ENCODE data around the gene MLXIP. TPM values are rescaled to one million over a fixed set of nuclear protein-coding genes. Genes with fewer than 3 reads are reported as not detected.

MLXIP gene
- total and polyA plus RNA-seq, 8 donors = 48.1 to 98.7 (median 77.9) TPM

DNA sequence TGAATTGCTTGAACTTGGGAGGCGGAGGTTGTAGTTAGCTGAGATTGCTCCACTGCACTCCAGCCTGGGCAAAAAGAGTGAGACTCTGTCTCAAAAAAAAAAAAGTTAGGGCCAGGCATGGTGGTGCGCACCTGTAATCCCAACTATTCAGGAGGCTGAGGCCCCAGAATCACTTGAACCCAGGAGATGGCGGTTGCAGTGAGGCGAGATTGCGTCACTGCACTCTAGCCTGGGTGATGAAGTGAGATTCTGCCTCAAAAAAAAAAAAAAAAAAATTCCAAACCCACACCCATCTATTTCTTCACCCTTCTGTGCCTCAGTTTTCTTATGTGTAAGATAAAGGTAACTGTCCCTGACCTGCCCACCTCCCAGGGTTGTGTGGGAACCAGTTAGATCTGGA lies 11.0 kb upstream of the MLXIP start:
- Histone ChIP-seq H3K27ac (no peak overlapping the region), H3K4me3 (no peak overlapping the region), H3K9me3 (no peaks in the 10 kb centered on the region), H3K4me1 (peaks cover 6 to 38% of the 10 kb centered on the region in 2 donors), H3K27me3 (no peaks in the 10 kb centered on the region), H3K36me3 (no peaks in the 10 kb centered on the region)
- TF ChIP-seq, protein P1, sequence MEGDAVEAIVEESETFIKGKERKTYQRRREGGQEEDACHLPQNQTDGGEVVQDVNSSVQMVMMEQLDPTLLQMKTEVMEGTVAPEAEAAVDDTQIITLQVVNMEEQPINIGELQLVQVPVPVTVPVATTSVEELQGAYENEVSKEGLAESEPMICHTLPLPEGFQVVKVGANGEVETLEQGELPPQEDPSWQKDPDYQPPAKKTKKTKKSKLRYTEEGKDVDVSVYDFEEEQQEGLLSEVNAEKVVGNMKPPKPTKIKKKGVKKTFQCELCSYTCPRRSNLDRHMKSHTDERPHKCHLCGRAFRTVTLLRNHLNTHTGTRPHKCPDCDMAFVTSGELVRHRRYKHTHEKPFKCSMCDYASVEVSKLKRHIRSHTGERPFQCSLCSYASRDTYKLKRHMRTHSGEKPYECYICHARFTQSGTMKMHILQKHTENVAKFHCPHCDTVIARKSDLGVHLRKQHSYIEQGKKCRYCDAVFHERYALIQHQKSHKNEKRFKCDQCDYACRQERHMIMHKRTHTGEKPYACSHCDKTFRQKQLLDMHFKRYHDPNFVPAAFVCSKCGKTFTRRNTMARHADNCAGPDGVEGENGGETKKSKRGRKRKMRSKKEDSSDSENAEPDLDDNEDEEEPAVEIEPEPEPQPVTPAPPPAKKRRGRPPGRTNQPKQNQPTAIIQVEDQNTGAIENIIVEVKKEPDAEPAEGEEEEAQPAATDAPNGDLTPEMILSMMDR (IDR thresholded peaks at IDR 0.05) = no peak
- DNase-seq (no peak), ATAC-seq (no peak)
- intact Hi-C loops (cut with DNase I) = no loop called here

DNA sequence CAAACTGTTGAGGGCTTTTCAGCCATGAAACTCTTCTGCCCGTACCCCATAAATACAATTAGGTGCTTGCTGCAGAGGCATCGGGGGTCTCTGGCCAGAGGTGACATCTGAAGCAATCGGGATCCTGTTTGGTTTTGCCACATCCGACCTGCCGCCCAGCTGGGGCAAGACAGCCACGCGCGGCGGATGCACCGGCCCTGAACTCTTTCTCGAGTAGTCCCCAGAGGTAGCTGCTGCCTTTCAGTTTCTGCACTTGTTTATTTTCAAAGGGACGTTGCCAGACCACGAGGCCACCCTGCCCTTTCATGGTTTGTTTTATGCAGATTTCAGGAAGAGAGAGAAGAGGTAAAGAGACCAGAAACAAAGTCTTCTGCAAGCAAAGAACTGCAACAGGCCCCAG lies 10.6 kb upstream of the MLXIP start:
- H3K27ac ChIP-seq = no peak overlapping the region
- H3K4me3 ChIP-seq = no peak overlapping the region
- TF ChIP-seq, protein P1 (IDR thresholded peaks at IDR 0.05) = no peak
- no peak for DNase-seq
- intact Hi-C loops (cut with DNase I) = no loop called here
- H3K36me3 ChIP-seq = no peaks in the 10 kb centered on the region
- no peaks in the 10 kb centered on the region for H3K9me3 ChIP-seq
- no peak for ATAC-seq
- H3K4me1 ChIP-seq = peaks cover 2 to 34% of the 10 kb centered on the region in 2 donors
- no peaks in the 10 kb centered on the region for H3K27me3 ChIP-seq

DNA sequence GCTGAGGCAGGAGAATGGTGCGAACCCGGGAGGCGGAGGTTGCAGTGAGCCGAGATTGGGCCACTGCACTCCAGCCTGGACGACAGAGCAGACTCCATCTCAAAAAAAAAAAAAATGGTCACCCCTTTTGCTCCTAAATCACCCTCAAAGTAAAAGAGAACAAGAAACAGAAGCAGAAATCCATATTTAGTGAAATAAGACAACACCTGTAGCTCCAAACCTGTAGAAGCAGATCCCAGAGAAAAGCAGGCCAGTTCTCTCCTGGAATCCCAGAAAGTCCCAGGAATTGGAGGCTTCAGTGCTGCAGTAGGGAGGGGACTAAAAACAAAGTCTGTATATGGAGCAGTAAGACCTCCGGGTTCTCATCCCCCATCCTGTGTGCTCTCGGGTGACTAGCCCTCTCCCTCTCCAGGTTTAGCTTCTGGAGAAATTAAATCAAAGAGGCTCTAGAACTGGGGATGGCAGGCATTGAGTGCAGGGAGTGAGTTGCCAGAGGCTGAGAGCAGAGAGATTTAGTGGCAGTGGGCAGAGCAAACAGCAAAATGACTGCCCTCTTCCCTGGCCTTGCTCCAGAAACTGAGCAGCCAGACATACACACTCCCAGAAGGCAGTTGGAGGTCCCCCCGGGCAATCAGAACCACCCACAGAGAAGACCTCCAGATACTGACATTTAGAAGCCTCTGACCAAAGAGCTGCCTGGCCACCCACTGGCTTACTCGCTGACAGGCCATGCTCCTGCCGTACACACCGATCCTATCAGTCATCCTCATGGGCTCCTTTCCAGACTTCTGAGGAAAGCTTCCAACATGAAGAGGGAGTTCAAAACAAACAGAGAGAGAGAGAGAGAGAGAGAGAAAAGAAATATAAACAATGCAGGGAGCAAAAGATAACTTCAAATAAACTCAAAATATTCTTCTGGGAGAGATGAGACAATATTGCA lies 6.3 kb upstream of the MLXIP start:
- TF ChIP-seq, protein P1 (IDR thresholded peaks at IDR 0.05) = no peak
- Histone ChIP-seq H3K4me3 (no peak overlapping the region), H3K27ac (no peak overlapping the region), H3K27me3 (no peaks in the 10 kb centered on the region), H3K36me3 (no peaks in the 10 kb centered on the region), H3K4me1 (peaks cover 2 to 23% of the 10 kb centered on the region in 2 donors), H3K9me3 (no peaks in the 10 kb centered on the region)
- intact Hi-C loops (cut with DNase I) = no loop called here
- ATAC-seq = peak; percentile 59
- peak in 3 of 4 donors; percentile 14 to 58 (median 53) for DNase-seq

DNA sequence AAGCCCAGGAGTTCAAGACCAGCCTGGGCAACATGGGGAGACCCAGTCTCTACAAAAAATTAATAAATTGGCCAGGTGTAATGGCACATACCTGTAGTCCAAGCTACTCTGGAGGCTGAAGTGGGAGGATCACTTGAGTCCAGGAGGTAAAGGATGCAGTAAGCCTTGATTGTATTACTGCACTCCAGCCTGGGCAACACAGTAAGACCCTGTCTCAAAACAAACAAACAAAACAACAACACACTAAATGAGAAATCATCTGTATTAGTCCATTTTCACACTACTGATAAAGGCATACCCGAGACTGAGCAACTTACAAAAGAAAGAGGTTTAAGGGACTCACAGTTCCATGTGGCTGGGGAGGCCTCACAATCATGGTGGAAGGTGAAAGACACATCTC lies 4.7 kb upstream of the MLXIP start:
- DNase-seq = no peak
- no peak overlapping the region for H3K27ac ChIP-seq

More for the DNA sequence above, 4.7 kb upstream of the MLXIP start:
- intact Hi-C loops (cut with DNase I) = no loop called here
- peaks cover 0 to 21% of the 10 kb centered on the region in 2 donors for H3K4me1 ChIP-seq
- no peaks in the 10 kb centered on the region for H3K9me3 ChIP-seq
- H3K27me3 ChIP-seq = no peaks in the 10 kb centered on the region
- TF ChIP-seq, protein P1 (IDR thresholded peaks at IDR 0.05) = no peak
- H3K36me3 ChIP-seq = no peaks in the 10 kb centered on the region
- ATAC-seq = no peak
- H3K4me3 ChIP-seq = no peak overlapping the region

All from left lung (tissue), 10 donors.